Endothelial cell (in vitro differentiated cells): Measurements from ENCODE around the gene KNDC1. TPM values are rescaled to one million over a fixed set of nuclear protein-coding genes. Genes with fewer than 3 reads are reported as not detected.
"Not testable (repeated sequence)": the region's sequence is repeated elsewhere in the genome, so short reads cannot be mapped to it uniquely, and the experiment has no call there.

Experiments used
- DNase-seq: peaks from one replicate; pipeline ENCODE4 v3.0.0; 2021; ENCODE audit warnings: low spot score
- H3K27ac Mint-ChIP-seq: one replicate; pipeline ENCODE4 v1.8.0; 2021; ENCODE audit warnings: mixed read lengths, inconsistent platforms; ENCODE audit not compliant: unreplicated experiment
- H3K27me3 Mint-ChIP-seq: one replicate; pipeline ENCODE4 v1.8.0; 2021; ENCODE audit warnings: mild to moderate bottlenecking, moderate library complexity, mixed read lengths, inconsistent platforms; ENCODE audit not compliant: unreplicated experiment
- H3K36me3 Mint-ChIP-seq: one replicate; pipeline ENCODE4 v1.8.0; 2021; ENCODE audit warnings: mild to moderate bottlenecking, low read depth, mixed read lengths, inconsistent platforms; ENCODE audit not compliant: unreplicated experiment
- H3K4me1 Mint-ChIP-seq: one replicate; pipeline ENCODE4 v1.8.0; 2021; ENCODE audit warnings: mild to moderate bottlenecking, mixed read lengths, inconsistent platforms; ENCODE audit not compliant: unreplicated experiment
- H3K4me3 Mint-ChIP-seq: one replicate; pipeline ENCODE4 v1.8.0; 2021; ENCODE audit warnings: mild to moderate bottlenecking, mixed read lengths, inconsistent platforms; ENCODE audit not compliant: unreplicated experiment
- H3K9me3 Mint-ChIP-seq: one replicate; pipeline ENCODE4 v1.8.0; 2021; ENCODE audit warnings: mixed read lengths, inconsistent platforms; ENCODE audit not compliant: unreplicated experiment
- CTCF ChIP-seq: fragments of 200-600 bp; sonication (generic); IDR thresholded peaks from one replicate; pipeline ENCODE4 v1.5.0; 2021; ENCODE audit warnings: antibody characterized with exemption; ENCODE audit not compliant: unreplicated experiment
- total RNA-seq: library from RNA; stranded (reverse); fragmentation: NEBNext Ultra II Directional; extraction: Animal tissue kit (Norgen Biotek cat#: 25700); gene quantifications from one replicate; pipeline ENCODE4 v1.2.1, GENCODE V29; 2021; ENCODE audit not compliant: unreplicated experiment

KNDC1 gene
- total RNA-seq, 1 donor from 2014 or later = 1.3 TPM

GRCh38 chr10:133132473-133133291 lies 27.3 kb upstream of the KNDC1 start:
- DNase-seq = no peak
- H3K9me3 Mint-ChIP-seq = no peaks in the 10 kb centered on the region
- TF ChIP-seq CTCF = no peak
- H3K36me3 Mint-ChIP-seq = no peaks in the 10 kb centered on the region
- peaks cover 4% of the 10 kb centered on the region for H3K27me3 Mint-ChIP-seq
- no peaks in the 10 kb centered on the region for H3K4me1 Mint-ChIP-seq
- H3K4me3 Mint-ChIP-seq = no peak overlapping the region
- H3K27ac Mint-ChIP-seq = no peak overlapping the region

GRCh38 chr10:133133471-133134231 lies 26.4 kb upstream of the KNDC1 start:
- DNase-seq = no peak
- no peak overlapping the region for H3K27ac Mint-ChIP-seq
- H3K9me3 Mint-ChIP-seq = no peaks in the 10 kb centered on the region
- H3K4me1 Mint-ChIP-seq = no peaks in the 10 kb centered on the region
- no peak for TF ChIP-seq CTCF
- H3K4me3 Mint-ChIP-seq = no peak overlapping the region
- no peaks in the 10 kb centered on the region for H3K36me3 Mint-ChIP-seq
- H3K27me3 Mint-ChIP-seq = peaks cover 4% of the 10 kb centered on the region

GRCh38 chr10:133134411-133135115 lies 25.5 kb upstream of the KNDC1 start:
- no peak for DNase-seq
- Mint-ChIP-seq H3K9me3 (no peaks in the 10 kb centered on the region), H3K4me3 (no peak overlapping the region), H3K27me3 (peaks cover 4% of the 10 kb centered on the region), H3K4me1 (no peaks in the 10 kb centered on the region), H3K27ac (peak overlapping the region; percentile 42), H3K36me3 (no peaks in the 10 kb centered on the region)
- no peak for TF ChIP-seq CTCF

GRCh38 chr10:133135116-133135465 lies 24.9 kb upstream of the KNDC1 start:
- Mint-ChIP-seq H3K27me3 (peaks cover 4% of the 10 kb centered on the region), H3K9me3 (no peaks in the 10 kb centered on the region), H3K4me1 (no peaks in the 10 kb centered on the region), H3K4me3 (no peak overlapping the region), H3K36me3 (no peaks in the 10 kb centered on the region), H3K27ac (peak overlapping the region; percentile 42)
- no peak for TF ChIP-seq CTCF
- DNase-seq = no peak

- not testable (repeated sequence) for H3K4me1 Mint-ChIP-seq, H3K9me3 Mint-ChIP-seq, DNase-seq, H3K27ac Mint-ChIP-seq, H3K36me3 Mint-ChIP-seq, H3K27me3 Mint-ChIP-seq, H3K4me3 Mint-ChIP-seq
Observed at GRCh38 chr10:133137486-133138145, 22.4 kb upstream of the KNDC1 start.
